GM21526 (cell line): ENCODE results near the gene PI4KA.
"Not testable (repeated sequence)": the region's sequence is repeated elsewhere in the genome, so short reads cannot be mapped to it uniquely, and the experiment has no call there.

ENCODE experiments used
- ATAC-seq: cut with Tn5 transposase; IDR thresholded peaks from one replicate; pipeline ENCODE4 v1.9.1; 2021; ENCODE audit warnings: moderate library complexity; ENCODE audit not compliant: unreplicated experiment, low FRiP score

PI4KA gene

GRCh38 chr22:20852076-20852475 is 6.5 kb downstream of the PI4KA start:
- no peak for ATAC-seq

- ATAC-seq = no peak
Measured at GRCh38 chr22:20847318-20847822, 11.2 kb downstream of the PI4KA start.

- ATAC-seq = no peak
Measured at GRCh38 chr22:20844055-20845037, 14.3 kb downstream of the PI4KA start.

GRCh38 chr22:20843501-20843900 is 15.1 kb downstream of the PI4KA start:
- no peak for ATAC-seq

GRCh38 chr22:20840646-20841371 is 17.8 kb downstream of the PI4KA start:
- no peak for ATAC-seq

GRCh38 chr22:20839837-20840645 is 18.6 kb downstream of the PI4KA start:
- ATAC-seq = no peak

GRCh38 chr22:20839354-20839753 is 19.3 kb downstream of the PI4KA start:
- not testable (repeated sequence) for ATAC-seq

- ATAC-seq = no peak
Measured at GRCh38 chr22:20836987-20837823, 21.4 kb downstream of the PI4KA start.

- no peak for ATAC-seq
Measured at GRCh38 chr22:20834725-20835124, 23.9 kb downstream of the PI4KA start.

- ATAC-seq = no peak
Measured at GRCh38 chr22:20834206-20834605, 24.4 kb downstream of the PI4KA start.

GRCh38 chr22:20833225-20833665 is 25.4 kb downstream of the PI4KA start:
- no peak for ATAC-seq

GRCh38 chr22:20829491-20830134 is 29.0 kb downstream of the PI4KA start:
- ATAC-seq = no peak

- ATAC-seq = not testable (repeated sequence)
Measured at GRCh38 chr22:20826373-20827152, 32.0 kb downstream of the PI4KA start.

GRCh38 chr22:20825624-20826023 is 33.0 kb downstream of the PI4KA start:
- no peak for ATAC-seq

GRCh38 chr22:20825216-20825615 is 33.4 kb downstream of the PI4KA start:
- not testable (repeated sequence) for ATAC-seq

GRCh38 chr22:20823264-20823663 is 35.3 kb downstream of the PI4KA start:
- ATAC-seq = no peak

GRCh38 chr22:20822240-20822639 is 36.4 kb downstream of the PI4KA start:
- no peak for ATAC-seq

- not testable (repeated sequence) for ATAC-seq
Measured at GRCh38 chr22:20821717-20822239, 36.8 kb downstream of the PI4KA start.
